SW480 (cell line): ENCODE measurements around the gene FGF7.
"Not testable (repeated sequence)": the region's sequence is repeated elsewhere in the genome, so short reads cannot be mapped to it uniquely, and the experiment has no call there.

Source experiments
- DNase-seq: peaks from one replicate; pipeline ENCODE4 v3.0.0-alpha.2; 2016; ENCODE audit warnings: low spot score

FGF7 gene

GRCh38 chr15:49495993-49496753 is 73.1 kb downstream of the FGF7 start:
- DNase-seq = no peak

- no peak for DNase-seq
Observed at GRCh38 chr15:49501586-49501985, 78.5 kb downstream of the FGF7 start.

- DNase-seq = peak; percentile 19
Observed at GRCh38 chr15:49506341-49506740, 83.3 kb downstream of the FGF7 start.

- no peak for DNase-seq
Observed at GRCh38 chr15:49507261-49507660, 84.2 kb downstream of the FGF7 start.

- DNase-seq = not testable (repeated sequence)
Observed at GRCh38 chr15:49512739-49513138, 89.7 kb downstream of the FGF7 start.

- DNase-seq = no peak
Observed at GRCh38 chr15:49521802-49522201, 98.8 kb downstream of the FGF7 start.

- DNase-seq = no peak
Observed at GRCh38 chr15:49528289-49528688, 105.2 kb downstream of the FGF7 start.

- DNase-seq = peak; percentile 87
Observed at GRCh38 chr15:49530092-49530491, 107.0 kb downstream of the FGF7 start.
